Stomach (tissue), 9 donors: ENCODE results near the gene INPP4B. TPM values are rescaled to one million over a fixed set of nuclear protein-coding genes. Genes with fewer than 3 reads are reported as not detected.

Experiments
- DNase-seq, 2 donors: peaks; one replicate each; pipeline versions ENCODE4 v3.0.0 to v3.0.0-alpha.2; 2013 to 2019
- H3K27ac ChIP-seq, 5 donors: fragments of 200-600 bp in 4 of 5; sonication (generic) in 4 of 5; one replicate each; pipeline ENCODE4 v1.5.1; 2013 to 2019; ENCODE audit warnings: mild to moderate bottlenecking in 1 of 5, moderate library complexity in 1 of 5
- H3K27me3 ChIP-seq, 3 donors: fragments of 200-600 bp; sonication (generic); one replicate each; pipeline ENCODE4 v1.5.1; 2017 to 2019; ENCODE audit warnings: mixed run types in 1 of 3
- H3K36me3 ChIP-seq, 4 donors: fragments of 200-600 bp; sonication (generic); 1 replicate in 3 of 4; 2 replicates in 1 of 4; pipeline ENCODE4 v1.5.1; 2016 to 2019
- H3K4me1 ChIP-seq, 4 donors: fragments of 200-600 bp; sonication (generic); one replicate each; pipeline ENCODE4 v1.5.1; 2016 to 2019
- H3K4me3 ChIP-seq, 4 donors: fragments of 200-600 bp; sonication (generic) in 3 of 4; one replicate each; pipeline ENCODE4 v1.5.1; 2016 to 2019; ENCODE audit warnings: mild to moderate bottlenecking in 1 of 4
- H3K9me3 ChIP-seq, 4 donors: fragments of 200-600 bp; sonication (generic); one replicate each; pipeline ENCODE4 v1.5.1; 2016 to 2019
- EP300 ChIP-seq: sonication (generic); formaldehyde crosslinking; IDR thresholded peaks from one replicate; pipeline ENCODE4 v1.6.1; 2017; ENCODE audit warnings: antibody characterized with exemption
- POLR2A ChIP-seq, 4 donors: fragments of 450-650 bp; IDR thresholded peaks; one replicate each; pipeline ENCODE4 v1.6.1; 2016; ENCODE audit warnings: antibody characterized with exemption in 4 of 4, control low read depth in 2 of 4, mild to moderate bottlenecking in 1 of 4, moderate library complexity in 1 of 4
- POLR2AphosphoS5 ChIP-seq, 3 donors: sonication (generic); formaldehyde crosslinking; IDR thresholded peaks; one replicate each; pipeline ENCODE4 v1.6.1; 2016; ENCODE audit warnings: antibody characterized with exemption in 3 of 3
- WGBS, 5 donors: extraction: QIAGEN DNeasy Blood & Tissue Kit in 3 of 5; methylation state at CpG; one replicate each; pipeline versions ENCODE4 v1.1.5 to v1.1.7; 2013 to 2018; 5-methylcytosine and 5-hydroxymethylcytosine counted together
- intact Hi-C: fragments of 100-400 bp; cut with DNase I; formaldehyde crosslinking; loops from one replicate; pipeline ENCODE4 v1.15.1; 2023; ENCODE audit warnings: low total_unique reads
- polyA plus RNA-seq, 3 donors: library from polyadenylated mRNA; stranded (reverse); fragments of 200-250 nt; gene quantifications; one replicate each; pipeline ENCODE4 v1.2.3, GENCODE V29; 2013
- total RNA-seq, 5 donors: library from RNA; depleted of rRNA; stranded (reverse); fragments of >200 nt; gene quantifications; one replicate each; pipeline versions ENCODE4 v1.1.0 to v1.2.3, GENCODE V29; 2014 to 2016
- TF ChIP-seq, protein P1 (sequence below), 7 experiments: fragments of 450-650 bp in 4 of 7; fragments of 200-600 bp in 3 of 7; sonication (generic) in 3 of 7; IDR thresholded peaks; one replicate each; pipeline ENCODE4 v1.5.1; 2016 to 2019; ENCODE audit warnings: antibody characterized with exemption in 7 of 7, control low read depth in 2 of 7, mild to moderate bottlenecking in 1 of 7
- donor health status: healthy with polysubstance abuse.
- donor health status: Bipolar disorder and iron deficiency.
- donor health status: healthy.

Gene INPP4B
- total and polyA plus RNA-seq, 8 donors: 1.4 to 96.9 (median 11.7) TPM

DNA sequence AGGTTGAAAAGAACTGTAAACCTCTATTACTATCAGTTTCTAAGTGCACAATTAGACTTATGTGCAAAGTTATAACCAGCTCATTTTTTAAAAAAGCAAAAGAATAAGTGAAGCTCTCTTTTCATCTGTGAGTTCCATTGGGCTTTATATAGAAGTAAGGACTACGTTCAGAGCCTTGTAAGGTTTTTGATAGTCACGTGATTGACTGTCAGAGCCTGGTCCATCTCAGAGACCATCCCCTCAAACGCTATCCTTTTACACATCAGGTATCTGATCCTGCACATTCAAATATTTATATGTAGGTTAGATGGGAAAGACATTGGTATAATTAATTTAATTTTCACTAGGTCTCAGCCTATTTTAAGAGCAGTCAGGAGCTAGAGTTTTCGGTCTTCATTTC is 279.3 kb downstream of the INPP4B start:
- intact Hi-C loops: no loop called here
- Histone ChIP-seq H3K27ac (peak overlapping the region in 4 of 5 donors; percentile 70 to 83 (median 83)), H3K4me3 (peak overlapping the region in 2 of 4 donors; percentile 14 to 21)

DNA sequence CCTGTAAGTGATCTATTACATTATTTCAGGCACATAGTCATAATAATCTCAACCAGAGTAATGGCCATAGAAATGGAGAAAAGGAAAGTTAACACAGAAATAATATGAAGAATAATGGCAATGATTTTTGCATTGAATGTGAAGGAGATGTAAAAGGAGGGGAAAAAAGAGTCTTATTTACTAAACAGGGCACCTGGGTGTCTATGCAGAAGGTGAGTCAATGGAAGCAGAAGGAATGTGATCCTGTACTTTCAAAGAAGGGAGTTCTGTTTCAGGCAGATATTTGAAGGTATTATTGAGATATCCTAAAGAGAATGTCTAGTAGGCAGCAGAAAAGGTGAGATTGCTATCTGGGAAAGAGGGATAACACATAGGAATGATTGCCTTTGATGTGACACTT is 279.9 kb downstream of the INPP4B start:
- no peaks in the 10 kb centered on the region for H3K36me3 ChIP-seq
- no peaks in the 10 kb centered on the region for H3K9me3 ChIP-seq
- peak overlapping the region in 3 of 5 donors; percentile 83 for H3K27ac ChIP-seq
- peaks cover 0 to 35% (median 21%) of the 10 kb centered on the region in 4 donors for H3K4me1 ChIP-seq
- no peak for TF ChIP-seq POLR2A (IDR thresholded peaks at IDR 0.05)
- TF ChIP-seq, protein P1, sequence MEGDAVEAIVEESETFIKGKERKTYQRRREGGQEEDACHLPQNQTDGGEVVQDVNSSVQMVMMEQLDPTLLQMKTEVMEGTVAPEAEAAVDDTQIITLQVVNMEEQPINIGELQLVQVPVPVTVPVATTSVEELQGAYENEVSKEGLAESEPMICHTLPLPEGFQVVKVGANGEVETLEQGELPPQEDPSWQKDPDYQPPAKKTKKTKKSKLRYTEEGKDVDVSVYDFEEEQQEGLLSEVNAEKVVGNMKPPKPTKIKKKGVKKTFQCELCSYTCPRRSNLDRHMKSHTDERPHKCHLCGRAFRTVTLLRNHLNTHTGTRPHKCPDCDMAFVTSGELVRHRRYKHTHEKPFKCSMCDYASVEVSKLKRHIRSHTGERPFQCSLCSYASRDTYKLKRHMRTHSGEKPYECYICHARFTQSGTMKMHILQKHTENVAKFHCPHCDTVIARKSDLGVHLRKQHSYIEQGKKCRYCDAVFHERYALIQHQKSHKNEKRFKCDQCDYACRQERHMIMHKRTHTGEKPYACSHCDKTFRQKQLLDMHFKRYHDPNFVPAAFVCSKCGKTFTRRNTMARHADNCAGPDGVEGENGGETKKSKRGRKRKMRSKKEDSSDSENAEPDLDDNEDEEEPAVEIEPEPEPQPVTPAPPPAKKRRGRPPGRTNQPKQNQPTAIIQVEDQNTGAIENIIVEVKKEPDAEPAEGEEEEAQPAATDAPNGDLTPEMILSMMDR (IDR thresholded peaks at IDR 0.05): no peak
- TF ChIP-seq EP300: no peak
- no peak for TF ChIP-seq POLR2AphosphoS5 (IDR thresholded peaks at IDR 0.05)
- DNase-seq: no peak
- H3K27me3 ChIP-seq: no peaks in the 10 kb centered on the region
- no peak overlapping the region for H3K4me3 ChIP-seq
- intact Hi-C loops: no loop called here

More for the DNA sequence above, 279.3 kb downstream of the INPP4B start:
- TF ChIP-seq, protein P1 (IDR thresholded peaks at IDR 0.05): no peak
- TF ChIP-seq POLR2A (IDR thresholded peaks at IDR 0.05) (no peak), POLR2AphosphoS5 (IDR thresholded peaks at IDR 0.05) (no peak), EP300 (no peak)
- no peaks in the 10 kb centered on the region for H3K36me3 ChIP-seq
- H3K4me1 ChIP-seq: peaks cover 0 to 35% (median 21%) of the 10 kb centered on the region in 4 donors
- 62 to 71% (median 68%) methylated on average over 4 of the region's 4 CpGs for WGBS, 5 donors
- no peak for DNase-seq
- H3K9me3 ChIP-seq: no peaks in the 10 kb centered on the region
- no peaks in the 10 kb centered on the region for H3K27me3 ChIP-seq

DNA sequence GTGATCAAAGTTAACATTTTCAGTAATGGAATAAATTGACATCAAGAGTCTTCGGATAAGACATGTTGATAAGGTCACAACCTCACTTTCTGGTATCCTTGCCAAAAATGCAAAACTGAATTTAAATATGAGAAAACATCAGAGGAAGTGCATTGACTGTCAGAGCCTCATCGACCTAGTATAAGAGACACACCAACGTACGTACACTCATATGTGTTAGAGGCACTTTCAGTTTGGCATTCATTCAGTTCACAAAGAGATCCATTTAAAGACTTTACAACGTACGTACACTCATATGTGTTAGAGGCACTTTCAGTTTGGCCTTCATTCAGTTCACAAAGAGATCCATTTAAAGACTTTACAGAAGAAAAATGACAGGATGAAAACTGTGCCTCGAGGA is 280.3 kb downstream of the INPP4B start:
- intact Hi-C loops: no loop called here
- Histone ChIP-seq H3K36me3 (no peaks in the 10 kb centered on the region), H3K4me1 (peaks cover 0 to 35% (median 21%) of the 10 kb centered on the region in 4 donors), H3K4me3 (no peak overlapping the region), H3K27ac (peak overlapping the region in 2 of 5 donors; percentile 13 to 83), H3K27me3 (no peaks in the 10 kb centered on the region), H3K9me3 (no peaks in the 10 kb centered on the region)
- TF ChIP-seq POLR2AphosphoS5 (IDR thresholded peaks at IDR 0.05) (no peak), EP300 (no peak), POLR2A (IDR thresholded peaks at IDR 0.05) (no peak)
- TF ChIP-seq, protein P1 (IDR thresholded peaks at IDR 0.05): no peak
- DNase-seq: no peak
- 61 to 84% (median 68%) methylated on average over 7 of the region's 7 CpGs for WGBS, 5 donors

DNA sequence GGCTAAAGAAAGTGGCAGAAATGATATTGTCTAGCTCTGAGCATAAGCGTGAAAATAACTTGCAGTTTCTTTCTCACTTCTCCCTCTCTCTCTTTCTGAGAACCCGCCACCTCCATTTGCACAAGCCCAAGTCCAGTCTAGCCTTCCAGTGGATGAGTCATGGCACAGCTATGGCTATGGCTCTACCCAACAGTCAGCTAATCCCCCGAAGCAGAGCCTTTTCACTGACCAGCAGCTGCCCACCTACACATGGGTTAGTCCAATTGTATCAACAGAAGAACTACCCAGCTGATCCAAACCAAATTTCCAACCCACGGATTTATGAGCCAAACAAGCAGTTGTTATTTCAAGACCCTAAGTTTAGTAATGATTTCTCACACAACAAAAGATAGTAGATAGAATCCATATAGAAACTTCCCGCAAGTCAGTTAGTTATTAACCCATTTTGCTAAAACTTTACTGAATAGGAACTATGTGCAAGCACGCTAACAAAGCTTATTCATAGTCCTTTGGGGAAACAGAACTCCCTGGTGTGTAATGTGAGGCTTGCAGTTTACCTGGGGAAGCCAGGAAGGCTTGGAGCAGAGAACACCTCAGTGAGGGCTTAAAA is 282.3 kb downstream of the INPP4B start:
- H3K27ac ChIP-seq: no peak overlapping the region
- intact Hi-C loops: no loop called here
- H3K4me1 ChIP-seq: peaks cover 0 to 27% (median 14%) of the 10 kb centered on the region in 4 donors
- no peaks in the 10 kb centered on the region for H3K36me3 ChIP-seq
- no peaks in the 10 kb centered on the region for H3K9me3 ChIP-seq
- H3K4me3 ChIP-seq: no peak overlapping the region
- no peak for TF ChIP-seq POLR2AphosphoS5 (IDR thresholded peaks at IDR 0.05)
- no peak for TF ChIP-seq POLR2A (IDR thresholded peaks at IDR 0.05)
- TF ChIP-seq EP300: no peak
- TF ChIP-seq, protein P1 (IDR thresholded peaks at IDR 0.05): no peak
- WGBS, 5 donors: 87 to 95% (median 91%) methylated on average over 6 of the region's 6 CpGs
- no peak for DNase-seq
- no peaks in the 10 kb centered on the region for H3K27me3 ChIP-seq
